Activated T-helper 1 cell treated with anti-CD3 and anti-CD28 coated beads, Interleukin-12 subunit alpha, Interleukin-12 subunit beta, Interleukin-2, Interleukin-4 antibody, amounts not matched to agents 30 ng/mL and 10 ng/mL and 1 ng/mL, durations not matched to agents 14 hours and 24 hours and 36 hours (primary cell): ENCODE results near the gene NUPR1. TPM values are rescaled to one million over a fixed set of nuclear protein-coding genes. Genes with fewer than 3 reads are reported as not detected.
"Not testable (repeated sequence)": the region's sequence is repeated elsewhere in the genome, so short reads cannot be mapped to it uniquely, and the experiment has no call there.

ENCODE experiments used
- DNase-seq: peaks from one replicate; pipeline ENCODE4 v3.0.0; 2021; ENCODE audit warnings: low spot score
- H3K27ac Mint-ChIP-seq: one replicate; pipeline ENCODE4 v1.8.0; 2021; ENCODE audit warnings: mild to moderate bottlenecking, mixed read lengths
- H3K27me3 Mint-ChIP-seq: one replicate; pipeline ENCODE4 v1.8.0; 2022; ENCODE audit warnings: mild to moderate bottlenecking, moderate library complexity, mixed read lengths; ENCODE audit not compliant: insufficient read depth
- H3K36me3 Mint-ChIP-seq: one replicate; pipeline ENCODE4 v1.8.0; 2021; ENCODE audit warnings: low read depth, mixed read lengths
- H3K4me1 Mint-ChIP-seq: one replicate; pipeline ENCODE4 v1.8.0; 2021; ENCODE audit warnings: low read depth, mixed read lengths
- H3K4me3 Mint-ChIP-seq: one replicate; pipeline ENCODE4 v1.8.0; 2021; ENCODE audit warnings: mild to moderate bottlenecking, moderate library complexity, mixed read lengths
- H3K9me3 Mint-ChIP-seq: one replicate; pipeline ENCODE4 v1.8.0; 2021; ENCODE audit warnings: mixed read lengths
- intact Hi-C: fragments of 100-400 bp; cut with micrococcal nuclease; formaldehyde crosslinking; loops from one replicate; pipeline ENCODE4 v1.15.1; 2024
- total RNA-seq: library from RNA; stranded (reverse); gene quantifications from 2 replicates; pipeline ENCODE4 v1.2.3, GENCODE V29; 2022

The NUPR1 gene
- total RNA-seq, 1 donor from 2014 or later, result not detected

DNA sequence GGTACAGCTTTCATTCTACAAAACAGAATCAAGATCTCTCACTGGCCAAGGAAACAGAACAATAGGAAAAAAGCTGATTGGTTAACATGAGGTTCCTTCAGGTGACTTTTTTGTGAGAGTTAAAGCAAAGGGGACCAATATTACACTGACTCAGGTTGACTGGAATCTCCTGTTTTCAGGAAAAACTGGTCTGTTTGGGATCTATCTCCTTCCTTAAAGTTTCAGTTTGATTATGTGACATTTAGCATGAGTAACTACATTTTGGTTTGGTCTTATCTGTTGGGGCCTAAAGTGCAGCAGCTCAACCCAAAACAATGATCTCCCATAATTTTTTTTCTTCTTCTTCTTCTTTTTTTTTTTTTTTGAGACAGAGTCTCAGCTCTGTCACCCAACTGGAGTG lies 9.7 kb downstream of the NUPR1 start:
- no peak overlapping the region for H3K27ac Mint-ChIP-seq
- no peaks in the 10 kb centered on the region for H3K9me3 Mint-ChIP-seq
- H3K27me3 Mint-ChIP-seq, result peaks cover 8% of the 10 kb centered on the region
- no peaks in the 10 kb centered on the region for H3K36me3 Mint-ChIP-seq
- intact Hi-C loops, result no loop called here
- H3K4me1 Mint-ChIP-seq, result no peaks in the 10 kb centered on the region
- no peak overlapping the region for H3K4me3 Mint-ChIP-seq
- no peak for DNase-seq

DNA sequence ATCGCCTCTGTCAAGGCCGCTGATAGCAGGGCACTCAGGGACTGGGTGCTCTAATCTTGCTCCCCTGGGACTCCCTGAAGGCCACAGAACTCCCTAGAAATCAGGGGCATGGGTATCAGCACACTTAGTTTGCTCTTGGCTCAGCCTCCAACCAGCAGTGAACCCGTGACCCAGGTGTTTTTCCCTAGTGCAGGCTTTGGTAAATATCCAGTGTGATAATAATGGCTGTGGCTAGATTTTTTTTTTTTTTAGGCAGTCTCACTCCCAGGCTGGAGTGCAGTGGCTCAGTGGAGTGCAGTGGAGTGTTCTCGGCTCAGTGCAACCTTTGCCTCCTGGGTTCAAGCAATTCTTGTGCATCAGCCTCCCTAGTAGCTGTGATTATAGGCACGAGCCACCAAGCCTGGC lies 10.3 kb downstream of the NUPR1 start:
- H3K36me3 Mint-ChIP-seq, result no peaks in the 10 kb centered on the region
- DNase-seq, result no peak
- intact Hi-C loops, result no loop called here
- no peak overlapping the region for H3K27ac Mint-ChIP-seq
- H3K27me3 Mint-ChIP-seq, result peaks cover 8% of the 10 kb centered on the region
- H3K9me3 Mint-ChIP-seq, result no peaks in the 10 kb centered on the region
- H3K4me1 Mint-ChIP-seq, result no peaks in the 10 kb centered on the region
- H3K4me3 Mint-ChIP-seq, result no peak overlapping the region

DNA sequence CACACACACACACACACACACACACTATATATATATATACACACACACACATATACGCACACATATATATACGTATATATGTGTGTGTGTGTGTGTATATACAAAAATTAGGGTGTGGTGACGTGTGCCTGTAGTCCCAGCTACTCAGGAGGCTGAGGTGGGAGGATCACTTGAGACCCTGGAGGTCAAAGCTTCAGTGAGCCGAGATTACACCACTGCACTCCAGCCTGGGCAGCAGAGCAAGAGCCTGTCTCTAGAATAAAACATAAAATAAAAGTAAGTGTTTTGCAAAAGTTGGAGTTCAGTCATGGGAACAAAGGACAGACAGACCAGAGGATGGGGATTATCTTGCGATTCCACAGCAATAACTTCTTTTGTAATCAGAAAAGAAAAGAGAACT lies 10.8 kb downstream of the NUPR1 start:
- DNase-seq, result no peak
- Mint-ChIP-seq H3K4me1 (no peaks in the 10 kb centered on the region), H3K27ac (no peak overlapping the region), H3K9me3 (no peaks in the 10 kb centered on the region), H3K27me3 (peaks cover 8% of the 10 kb centered on the region), H3K36me3 (no peaks in the 10 kb centered on the region), H3K4me3 (no peak overlapping the region)
- intact Hi-C loops, result no loop called here

DNA sequence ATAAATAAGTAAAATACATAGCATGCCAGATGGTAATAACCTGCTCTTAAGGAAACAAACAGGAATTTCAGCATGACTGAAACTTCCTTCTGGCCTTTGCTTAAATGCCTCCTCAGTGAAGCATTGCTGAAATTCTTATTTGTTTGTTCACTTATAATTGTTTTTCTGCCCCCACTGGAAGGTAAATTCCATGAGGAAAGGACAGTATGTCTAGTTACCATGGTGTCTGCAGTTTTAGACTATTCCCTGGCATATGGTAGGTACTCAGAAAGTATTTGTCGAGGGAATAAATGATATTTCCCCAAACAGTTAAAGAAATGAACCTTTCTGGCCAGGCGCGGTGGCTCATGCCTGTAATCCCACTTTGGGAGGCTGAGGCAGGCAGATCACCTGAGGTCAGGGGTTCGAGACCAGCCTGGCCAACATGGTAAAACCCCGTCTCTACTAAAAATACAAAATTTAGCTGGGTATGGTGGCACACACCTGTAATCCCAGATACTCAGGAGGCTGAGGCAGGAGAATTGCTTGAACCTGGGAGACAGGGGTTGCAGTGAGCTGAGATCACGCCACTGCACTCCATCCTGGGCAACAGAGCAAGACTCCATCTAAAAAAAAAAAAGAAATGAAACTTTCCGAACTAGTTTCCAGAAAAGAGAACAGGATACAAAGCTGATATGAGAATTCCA lies 11.5 kb downstream of the NUPR1 start:
- H3K36me3 Mint-ChIP-seq, H3K27me3 Mint-ChIP-seq, H3K27ac Mint-ChIP-seq, H3K4me1 Mint-ChIP-seq, H3K4me3 Mint-ChIP-seq, DNase-seq, intact Hi-C loops, H3K9me3 Mint-ChIP-seq: not testable (repeated sequence)

DNA sequence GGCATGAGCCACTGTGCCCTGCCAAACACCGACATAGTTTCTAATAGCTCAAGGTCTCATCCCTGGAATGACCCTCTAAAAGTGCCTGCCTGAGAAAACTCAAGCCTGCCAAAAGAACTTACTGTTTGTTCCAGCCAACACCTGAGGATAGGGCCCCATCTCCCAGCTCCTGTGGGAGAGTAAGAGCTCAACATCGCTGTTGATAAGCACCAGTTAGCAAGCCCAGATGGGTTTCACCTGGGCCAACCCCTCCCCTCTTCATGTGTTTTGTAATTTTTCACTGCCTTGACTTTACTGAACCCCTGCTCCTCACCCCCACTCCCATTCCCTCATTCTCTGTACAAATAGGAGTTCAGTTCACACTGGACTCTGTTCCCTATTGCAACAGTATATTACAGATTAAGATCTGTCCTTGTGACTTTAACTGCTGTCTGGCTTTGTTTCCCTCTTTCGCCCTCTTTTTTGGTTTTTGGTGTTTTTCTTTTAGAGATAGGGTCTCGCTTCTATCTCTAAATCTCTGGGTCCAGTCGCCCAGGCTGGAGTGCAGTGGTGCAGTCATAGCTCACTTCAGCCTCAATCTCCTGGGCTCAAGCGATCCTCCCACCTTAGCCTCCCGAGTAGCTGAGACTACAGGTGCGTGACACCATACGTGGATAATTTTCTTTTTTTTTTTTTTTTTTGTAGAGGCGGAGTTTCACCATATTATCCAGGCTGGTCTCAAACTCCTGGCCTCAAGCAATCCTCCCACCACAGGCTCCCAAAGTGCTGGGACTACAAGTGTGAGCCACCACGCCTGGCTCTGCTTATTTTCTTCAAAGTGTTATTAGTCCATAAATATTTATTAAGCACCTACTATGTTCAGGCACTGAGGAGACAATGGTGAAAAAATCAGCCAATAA lies 12.3 kb downstream of the NUPR1 start:
- DNase-seq, result no peak
- H3K4me1 Mint-ChIP-seq, result no peaks in the 10 kb centered on the region
- H3K4me3 Mint-ChIP-seq, result no peak overlapping the region
- H3K27me3 Mint-ChIP-seq, result peaks cover 8% of the 10 kb centered on the region
- H3K36me3 Mint-ChIP-seq, result no peaks in the 10 kb centered on the region
- H3K27ac Mint-ChIP-seq, result no peak overlapping the region
- H3K9me3 Mint-ChIP-seq, result no peaks in the 10 kb centered on the region
- intact Hi-C loops, result no loop called here

DNA sequence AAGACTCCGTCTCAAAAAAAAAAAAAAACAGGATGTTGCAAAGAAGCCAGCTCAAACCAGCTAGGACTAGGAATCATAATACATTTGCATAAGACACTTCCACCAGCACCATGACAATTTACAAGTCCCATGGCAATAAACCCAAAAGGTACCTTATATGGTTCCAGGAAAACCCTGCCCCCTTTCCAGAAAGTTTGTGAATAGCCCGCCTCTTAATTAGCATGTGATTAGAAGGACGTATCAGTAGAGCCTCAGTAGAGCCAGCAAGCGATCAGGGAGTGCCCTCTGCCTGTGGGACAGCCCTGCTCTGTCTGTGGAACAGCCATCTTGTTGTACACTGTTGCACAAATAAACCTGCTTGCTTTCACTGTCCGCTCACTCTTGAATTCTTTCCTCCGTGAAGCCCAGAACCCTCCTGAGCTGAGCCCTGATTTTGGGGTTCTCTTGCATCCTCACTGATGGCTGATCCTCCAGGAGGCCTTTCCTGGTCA lies 14.0 kb downstream of the NUPR1 start:
- H3K27ac Mint-ChIP-seq, result no peak overlapping the region
- H3K27me3 Mint-ChIP-seq, result peaks cover 8% of the 10 kb centered on the region
- intact Hi-C loops, result no loop called here
- no peaks in the 10 kb centered on the region for H3K4me1 Mint-ChIP-seq
- DNase-seq, result no peak
- H3K9me3 Mint-ChIP-seq, result no peaks in the 10 kb centered on the region
- H3K4me3 Mint-ChIP-seq, result no peak overlapping the region
- no peaks in the 10 kb centered on the region for H3K36me3 Mint-ChIP-seq

DNA sequence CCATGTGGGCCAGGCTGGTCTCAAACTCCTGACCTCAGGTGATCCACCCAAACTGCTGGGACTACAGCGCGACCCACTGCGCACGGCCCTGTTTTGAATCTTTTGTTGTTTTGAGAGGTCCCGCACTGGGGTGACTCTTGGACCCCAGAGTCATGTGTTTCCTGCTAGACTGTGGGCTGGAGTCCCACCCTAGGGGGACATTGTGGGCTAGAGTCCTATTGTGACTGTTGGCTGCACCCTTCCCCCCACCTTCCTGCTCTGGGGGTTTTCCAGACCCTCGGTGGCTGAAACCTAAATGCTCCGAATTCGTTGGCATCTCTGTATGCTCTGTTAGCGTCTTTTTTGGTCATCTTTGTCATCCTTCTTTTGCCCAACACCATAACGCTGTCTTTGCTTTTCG lies 16.0 kb downstream of the NUPR1 start:
- Mint-ChIP-seq H3K4me1 (no peaks in the 10 kb centered on the region), H3K9me3 (no peaks in the 10 kb centered on the region), H3K27ac (no peak overlapping the region), H3K36me3 (no peaks in the 10 kb centered on the region), H3K4me3 (no peak overlapping the region), H3K27me3 (peaks cover 2% of the 10 kb centered on the region)
- DNase-seq, result no peak
- intact Hi-C loops, result no loop called here

DNA sequence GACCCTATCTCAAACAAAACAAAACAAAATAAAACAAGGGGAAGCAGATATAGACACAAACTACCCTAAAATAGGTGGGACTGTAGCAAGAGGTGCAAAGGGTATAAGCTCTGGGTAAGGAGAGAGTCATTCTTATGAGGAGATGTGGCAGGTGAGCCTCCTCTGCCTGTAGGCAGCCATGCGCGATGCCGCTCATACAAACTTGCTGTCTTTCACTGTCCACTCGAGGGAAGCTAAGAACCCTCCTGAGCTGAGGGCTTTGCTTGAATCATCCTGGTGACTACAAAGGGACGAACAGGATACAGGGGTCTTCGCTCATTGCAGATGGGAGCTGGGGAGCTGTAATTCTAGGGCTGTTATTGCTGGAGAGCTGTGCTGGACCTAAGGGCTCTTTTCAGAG lies 17.3 kb downstream of the NUPR1 start:
- Mint-ChIP-seq H3K27me3 (peaks cover 2% of the 10 kb centered on the region), H3K4me1 (no peaks in the 10 kb centered on the region), H3K36me3 (no peaks in the 10 kb centered on the region), H3K27ac (no peak overlapping the region), H3K4me3 (no peak overlapping the region), H3K9me3 (no peaks in the 10 kb centered on the region)
- no peak for DNase-seq
- intact Hi-C loops, result no loop called here

DNA sequence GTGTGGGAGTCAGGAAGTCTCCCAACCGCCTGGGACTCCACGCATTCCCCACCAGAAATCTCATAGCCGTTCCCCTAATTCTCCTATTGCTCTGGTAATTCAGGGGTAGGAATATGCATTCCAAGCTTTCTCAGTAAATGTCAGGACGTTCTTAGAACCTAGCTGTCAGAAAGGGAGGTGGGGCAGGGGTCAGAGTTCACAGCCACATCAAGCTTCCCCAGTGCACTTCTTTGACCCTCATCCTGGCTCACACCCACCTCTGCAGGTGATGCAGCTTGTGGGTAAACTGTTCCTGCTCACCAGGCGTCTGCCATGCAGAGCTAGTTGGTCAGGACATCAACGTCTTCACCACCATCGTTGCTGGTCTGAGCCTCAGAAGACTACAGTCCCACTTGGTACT lies 18.1 kb downstream of the NUPR1 start:
- intact Hi-C loops, result no loop called here
- H3K27me3 Mint-ChIP-seq, result peaks cover 2% of the 10 kb centered on the region
- H3K36me3 Mint-ChIP-seq, result no peaks in the 10 kb centered on the region
- H3K4me1 Mint-ChIP-seq, result no peaks in the 10 kb centered on the region
- H3K27ac Mint-ChIP-seq, result no peak overlapping the region
- no peaks in the 10 kb centered on the region for H3K9me3 Mint-ChIP-seq
- no peak overlapping the region for H3K4me3 Mint-ChIP-seq
- no peak for DNase-seq

DNA sequence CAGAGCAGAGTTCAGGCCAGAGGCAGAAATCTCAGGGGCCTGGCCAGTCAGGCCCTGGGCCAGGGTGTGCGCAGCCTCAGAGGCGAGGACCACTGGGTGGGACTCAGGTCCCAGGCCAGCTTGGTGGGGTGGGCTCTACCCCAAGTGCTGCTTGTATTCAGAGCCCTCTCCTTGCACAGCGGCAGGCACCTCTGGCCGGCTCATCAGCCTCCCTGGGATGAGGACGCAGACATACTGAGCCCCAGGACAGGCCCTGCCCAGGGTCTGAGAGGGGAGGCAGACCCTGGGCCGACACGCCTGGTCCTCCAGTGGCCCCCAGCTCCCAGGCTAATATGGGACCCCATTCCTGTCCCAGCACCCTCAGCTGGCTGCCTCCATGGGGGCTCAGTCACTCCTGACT lies 24.5 kb downstream of the NUPR1 start:
- H3K4me1 Mint-ChIP-seq, result no peaks in the 10 kb centered on the region
- intact Hi-C loops, result no loop called here
- no peak overlapping the region for H3K4me3 Mint-ChIP-seq
- no peaks in the 10 kb centered on the region for H3K9me3 Mint-ChIP-seq
- DNase-seq, result no peak
- no peak overlapping the region for H3K27ac Mint-ChIP-seq
- H3K36me3 Mint-ChIP-seq, result no peaks in the 10 kb centered on the region
- H3K27me3 Mint-ChIP-seq, result peaks cover 11% of the 10 kb centered on the region

DNA sequence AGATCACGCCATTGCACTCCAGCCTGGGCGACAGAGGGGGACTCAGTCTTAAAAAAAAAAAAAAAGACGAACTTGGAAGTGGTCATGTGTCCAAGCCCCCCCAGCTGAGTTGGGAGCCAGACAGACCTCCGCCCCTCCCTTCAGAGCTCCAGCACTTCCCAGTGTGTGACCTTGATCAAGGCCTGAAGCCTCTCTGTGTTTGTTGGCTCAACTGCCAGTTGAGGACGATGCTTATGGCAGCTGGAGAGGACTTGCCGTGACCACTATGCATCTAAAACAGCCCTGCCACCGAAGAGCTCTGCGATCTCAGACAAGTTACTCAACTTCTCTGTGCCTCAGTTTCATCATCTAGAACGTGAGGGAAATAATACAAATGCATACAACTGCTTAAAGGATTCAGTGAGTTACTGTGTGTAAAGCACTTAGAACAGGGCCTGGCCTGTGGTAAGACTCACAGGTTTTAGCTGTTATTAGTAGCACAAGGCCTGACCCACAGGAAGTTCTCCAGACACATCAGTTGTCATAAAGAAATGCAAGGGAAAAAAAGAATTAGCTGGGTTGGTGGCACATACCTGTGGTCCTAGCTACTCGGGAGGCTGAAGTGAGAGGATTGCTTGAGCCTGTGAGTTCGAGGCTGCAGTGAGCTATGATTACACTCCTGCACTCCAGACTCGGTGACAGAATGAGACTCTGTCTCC lies 25.1 kb downstream of the NUPR1 start:
- intact Hi-C loops, result no loop called here
- H3K9me3 Mint-ChIP-seq, result no peaks in the 10 kb centered on the region
- H3K36me3 Mint-ChIP-seq, result no peaks in the 10 kb centered on the region
- no peak overlapping the region for H3K4me3 Mint-ChIP-seq
- no peaks in the 10 kb centered on the region for H3K4me1 Mint-ChIP-seq
- no peak overlapping the region for H3K27ac Mint-ChIP-seq
- H3K27me3 Mint-ChIP-seq, result peaks cover 11% of the 10 kb centered on the region
- no peak for DNase-seq

DNA sequence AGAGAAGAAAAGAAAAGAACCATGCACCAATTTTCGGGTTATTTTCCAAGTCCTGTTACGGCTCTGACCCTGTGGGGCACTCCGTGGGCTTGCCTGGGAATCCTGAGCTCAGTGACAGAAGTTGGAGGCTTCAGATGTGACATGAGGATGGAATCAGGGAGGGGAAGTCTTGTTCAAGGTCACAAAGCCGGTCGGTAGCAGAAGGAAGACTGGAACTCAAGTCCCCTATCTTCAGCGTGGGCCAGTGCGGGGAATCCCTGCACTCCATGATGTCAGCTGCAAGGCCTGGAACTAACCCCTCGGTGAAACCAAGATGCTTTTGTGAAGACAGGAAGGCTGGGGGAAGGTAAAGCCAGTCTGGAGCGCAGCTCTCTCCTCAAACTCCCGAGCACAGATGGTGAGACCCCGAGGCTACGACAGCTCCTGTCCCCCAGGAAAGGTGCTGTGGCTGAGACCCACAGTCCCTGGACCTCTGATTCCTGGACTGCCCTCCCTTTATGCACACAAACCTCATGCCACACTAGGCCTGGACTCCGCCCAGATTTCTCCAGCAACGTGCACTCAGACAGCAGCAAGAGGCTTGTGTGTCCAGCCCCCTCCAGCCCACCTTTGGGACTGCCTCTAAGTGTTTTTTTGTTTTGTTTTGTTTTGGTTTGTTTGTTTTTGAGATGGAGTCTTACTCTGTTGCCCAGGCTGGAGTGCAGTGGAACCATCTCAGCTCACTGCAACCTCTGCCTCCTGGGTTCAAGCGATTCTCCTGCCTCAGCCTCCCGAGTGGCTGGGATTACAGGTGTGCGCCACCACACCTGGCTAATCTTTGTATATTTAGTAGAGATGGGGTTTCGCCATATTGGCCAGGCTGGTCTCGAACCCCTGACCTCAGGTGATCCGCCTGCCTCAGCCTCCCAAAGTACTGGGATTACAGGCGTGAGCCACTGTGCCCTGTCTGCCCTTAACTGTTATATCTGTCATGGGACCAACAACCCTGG lies 26.7 kb downstream of the NUPR1 start:
- no peak overlapping the region for H3K4me3 Mint-ChIP-seq
- H3K9me3 Mint-ChIP-seq, result no peaks in the 10 kb centered on the region

More for the DNA sequence above, 26.7 kb downstream of the NUPR1 start:
- intact Hi-C loops, result no loop called here
- peaks cover 13% of the 10 kb centered on the region for H3K27me3 Mint-ChIP-seq
- H3K36me3 Mint-ChIP-seq, result no peaks in the 10 kb centered on the region
- H3K4me1 Mint-ChIP-seq, result peaks cover 14% of the 10 kb centered on the region
- DNase-seq, result no peak
- no peak overlapping the region for H3K27ac Mint-ChIP-seq
